HepG2 (cell line): Measurements from ENCODE around the gene RIC3.

Source experiments
- CREM ChIP-seq, 2 experiments: sonication (generic) in 1 of 2; formaldehyde crosslinking in 1 of 2; IDR thresholded peaks; 2 replicates each; pipeline versions ENCODE4 v1.4.0 to v1.6.1; 2016 to 2020; ENCODE audit warnings: antibody characterized with exemption in 1 of 2, mild to moderate bottlenecking in 1 of 2, missing genetic modification reagents in 1 of 2
- HNF4A ChIP-seq: sonication (generic); formaldehyde crosslinking; IDR thresholded peaks from 2 replicates; pipeline ENCODE4 v1.4.0; 2020; ENCODE audit warnings: missing genetic modification reagents
- MAFG ChIP-seq: sonication (generic); formaldehyde crosslinking; IDR thresholded peaks from 2 replicates; pipeline ENCODE4 v1.5.1; 2020; ENCODE audit warnings: mild to moderate bottlenecking, missing genetic modification reagents
- NR2F1 ChIP-seq, 2 experiments: fragments of 450-650 bp in 1 of 2; formaldehyde crosslinking in 1 of 2; IDR thresholded peaks; 2 replicates each; pipeline versions ENCODE4 v1.5.0 to v1.6.1; 2016 to 2020; ENCODE audit warnings: mild to moderate bottlenecking in 1 of 2, missing compliant biosample characterization in 1 of 2, missing genetic modification reagents in 1 of 2, moderate library complexity in 1 of 2
- PHF8 ChIP-seq: sonication (generic); formaldehyde crosslinking; IDR thresholded peaks from 2 replicates; pipeline ENCODE4 v1.5.0; 2020; ENCODE audit warnings: missing genetic modification reagents
- SMC3 ChIP-seq: IDR thresholded peaks from 2 replicates; pipeline ENCODE4 v1.6.1; 2011; ENCODE audit warnings: low read length, improper control_type of control experiment
- ZKSCAN8 ChIP-seq: IDR thresholded peaks from 2 replicates; pipeline ENCODE4 v1.6.1; 2016; ENCODE audit warnings: borderline replicate concordance, missing genetic modification reagents, missing compliant biosample characterization
- ZNF224 ChIP-seq: sonication (generic); formaldehyde crosslinking; IDR thresholded peaks from 2 replicates; pipeline ENCODE4 v1.5.0; 2020; ENCODE audit warnings: mild to moderate bottlenecking, missing genetic modification reagents
- ZNF530 ChIP-seq: sonication (generic); formaldehyde crosslinking; IDR thresholded peaks from 2 replicates; pipeline ENCODE4 v1.5.0; 2020; ENCODE audit warnings: low read depth, mild to moderate bottlenecking, missing genetic modification reagents
- TF ChIP-seq, protein P1 (sequence below): IDR thresholded peaks from 2 replicates; pipeline ENCODE4 v1.6.1; 2016; ENCODE audit warnings: low read depth
- TF ChIP-seq, protein P2 (sequence below): sonication (generic); formaldehyde crosslinking; IDR thresholded peaks from 2 replicates; pipeline ENCODE4 v1.8.1; 2023; ENCODE audit warnings: mild to moderate bottlenecking, missing genetic modification reagents, borderline replicate concordance
- TF ChIP-seq, protein P3 (sequence below): sonication (generic); formaldehyde crosslinking; IDR thresholded peaks from 2 replicates; pipeline ENCODE4 v1.5.0; 2020; ENCODE audit warnings: mild to moderate bottlenecking, missing genetic modification reagents, moderate library complexity
- TF ChIP-seq, protein P4 (sequence below): IDR thresholded peaks from 2 replicates; pipeline ENCODE4 v1.6.1; 2016; ENCODE audit warnings: missing compliant biosample characterization, missing genetic modification reagents, borderline replicate concordance

DNA sequence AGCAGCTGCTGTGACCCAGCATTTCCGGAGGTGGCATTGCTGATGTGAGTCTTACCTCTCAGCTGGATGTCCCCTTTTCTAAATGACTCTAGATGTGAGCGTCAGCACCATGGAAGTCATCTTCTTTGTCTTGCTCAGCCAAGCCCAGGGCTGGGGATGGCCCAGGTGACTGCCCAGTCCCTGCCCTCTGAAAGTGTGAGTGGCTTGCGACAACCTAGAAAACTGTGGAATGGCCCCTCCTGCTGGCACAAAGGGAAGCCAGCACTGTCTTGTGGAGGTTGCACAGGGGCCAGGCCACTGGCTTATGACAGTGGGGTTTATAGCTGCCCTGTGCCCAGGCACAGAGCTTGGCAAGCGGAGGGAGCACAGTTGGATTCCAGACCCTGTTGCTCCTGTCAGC, 81.6 kb downstream of the RIC3 start:
- TF ChIP-seq, protein P1, sequence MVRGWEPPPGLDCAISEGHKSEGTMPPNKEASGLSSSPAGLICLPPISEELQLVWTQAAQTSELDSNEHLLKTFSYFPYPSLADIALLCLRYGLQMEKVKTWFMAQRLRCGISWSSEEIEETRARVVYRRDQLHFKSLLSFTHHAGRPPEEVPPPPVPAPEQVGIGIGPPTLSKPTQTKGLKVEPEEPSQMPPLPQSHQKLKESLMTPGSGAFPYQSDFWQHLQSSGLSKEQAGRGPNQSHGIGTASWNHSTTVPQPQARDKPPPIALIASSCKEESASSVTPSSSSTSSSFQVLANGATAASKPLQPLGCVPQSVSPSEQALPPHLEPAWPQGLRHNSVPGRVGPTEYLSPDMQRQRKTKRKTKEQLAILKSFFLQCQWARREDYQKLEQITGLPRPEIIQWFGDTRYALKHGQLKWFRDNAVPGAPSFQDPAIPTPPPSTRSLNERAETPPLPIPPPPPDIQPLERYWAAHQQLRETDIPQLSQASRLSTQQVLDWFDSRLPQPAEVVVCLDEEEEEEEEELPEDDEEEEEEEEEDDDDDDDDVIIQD (CRISPR knock-in tag), result no peak
- no peak for TF ChIP-seq PHF8 (CRISPR knock-in tag)
- no peak for TF ChIP-seq CREM (IDR thresholded peaks at IDR 0.05)
- no peak for TF ChIP-seq CREM (CRISPR knock-in tag; IDR thresholded peaks at IDR 0.05)
- TF ChIP-seq, protein P2, sequence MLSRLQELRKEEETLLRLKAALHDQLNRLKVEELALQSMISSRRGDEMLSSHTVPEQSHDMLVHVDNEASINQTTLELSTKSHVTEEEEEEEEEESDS, result no peak
- no peak for TF ChIP-seq ZNF530 (CRISPR knock-in tag)
- TF ChIP-seq ZNF224, result no peak
- TF ChIP-seq MAFG (CRISPR knock-in tag), result no peak
- no peak for TF ChIP-seq NR2F1 (CRISPR knock-in tag; IDR thresholded peaks at IDR 0.05)
- TF ChIP-seq, protein P3, sequence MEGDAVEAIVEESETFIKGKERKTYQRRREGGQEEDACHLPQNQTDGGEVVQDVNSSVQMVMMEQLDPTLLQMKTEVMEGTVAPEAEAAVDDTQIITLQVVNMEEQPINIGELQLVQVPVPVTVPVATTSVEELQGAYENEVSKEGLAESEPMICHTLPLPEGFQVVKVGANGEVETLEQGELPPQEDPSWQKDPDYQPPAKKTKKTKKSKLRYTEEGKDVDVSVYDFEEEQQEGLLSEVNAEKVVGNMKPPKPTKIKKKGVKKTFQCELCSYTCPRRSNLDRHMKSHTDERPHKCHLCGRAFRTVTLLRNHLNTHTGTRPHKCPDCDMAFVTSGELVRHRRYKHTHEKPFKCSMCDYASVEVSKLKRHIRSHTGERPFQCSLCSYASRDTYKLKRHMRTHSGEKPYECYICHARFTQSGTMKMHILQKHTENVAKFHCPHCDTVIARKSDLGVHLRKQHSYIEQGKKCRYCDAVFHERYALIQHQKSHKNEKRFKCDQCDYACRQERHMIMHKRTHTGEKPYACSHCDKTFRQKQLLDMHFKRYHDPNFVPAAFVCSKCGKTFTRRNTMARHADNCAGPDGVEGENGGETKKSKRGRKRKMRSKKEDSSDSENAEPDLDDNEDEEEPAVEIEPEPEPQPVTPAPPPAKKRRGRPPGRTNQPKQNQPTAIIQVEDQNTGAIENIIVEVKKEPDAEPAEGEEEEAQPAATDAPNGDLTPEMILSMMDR, result peak; percentile 38; the same call in 1 of the 2 replicates
- no peak for TF ChIP-seq ZKSCAN8 (CRISPR knock-in tag)
- no peak for TF ChIP-seq HNF4A (CRISPR knock-in tag)
- TF ChIP-seq, protein P4, sequence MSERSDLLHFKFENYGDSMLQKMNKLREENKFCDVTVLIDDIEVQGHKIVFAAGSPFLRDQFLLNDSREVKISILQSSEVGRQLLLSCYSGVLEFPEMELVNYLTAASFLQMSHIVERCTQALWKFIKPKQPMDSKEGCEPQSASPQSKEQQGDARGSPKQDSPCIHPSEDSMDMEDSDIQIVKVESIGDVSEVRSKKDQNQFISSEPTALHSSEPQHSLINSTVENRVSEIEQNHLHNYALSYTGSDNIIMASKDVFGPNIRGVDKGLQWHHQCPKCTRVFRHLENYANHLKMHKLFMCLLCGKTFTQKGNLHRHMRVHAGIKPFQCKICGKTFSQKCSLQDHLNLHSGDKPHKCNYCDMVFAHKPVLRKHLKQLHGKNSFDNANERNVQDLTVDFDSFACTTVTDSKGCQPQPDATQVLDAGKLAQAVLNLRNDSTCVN (CRISPR knock-in tag), result no peak
- TF ChIP-seq SMC3, result no peak
